Right ventricle myocardium superior (tissue), 1 donor: ENCODE data around the gene PCGF3. TPM values are rescaled to one million over a fixed set of nuclear protein-coding genes. Genes with fewer than 3 reads are reported as not detected.
"Not testable (repeated sequence)": the region's sequence is repeated elsewhere in the genome, so short reads cannot be mapped to it uniquely, and the experiment has no call there.

ENCODE experiments used
- ATAC-seq: fragments of 200-7000 bp; cut with Tn5 transposase; one replicate; pipeline ENCODE4 v1.9.1; 2020; ENCODE audit warnings: mild to moderate bottlenecking; ENCODE audit not compliant: poor library complexity
- DNase-seq: peaks from one replicate; pipeline ENCODE4 v3.0.0-alpha.2; 2020
- intact Hi-C: fragments of 100-400 bp; cut with DNase I; formaldehyde crosslinking; loops from one replicate; pipeline ENCODE4 v1.11.2; 2022
- total RNA-seq: library from RNA; stranded (reverse); fragmentation: NEBNext Ultra II Directional; extraction: Animal tissue kit (Norgen Biotek cat#: 25700); gene quantifications from one replicate; pipeline ENCODE4 v1.2.1, GENCODE V29; 2021
- donor health status: DM: no; HTN: yes; CAD: no; lungs with severe emphysema.

Gene PCGF3
- total RNA-seq, 1 donor from 2014 or later, result 20.8 TPM

DNA sequence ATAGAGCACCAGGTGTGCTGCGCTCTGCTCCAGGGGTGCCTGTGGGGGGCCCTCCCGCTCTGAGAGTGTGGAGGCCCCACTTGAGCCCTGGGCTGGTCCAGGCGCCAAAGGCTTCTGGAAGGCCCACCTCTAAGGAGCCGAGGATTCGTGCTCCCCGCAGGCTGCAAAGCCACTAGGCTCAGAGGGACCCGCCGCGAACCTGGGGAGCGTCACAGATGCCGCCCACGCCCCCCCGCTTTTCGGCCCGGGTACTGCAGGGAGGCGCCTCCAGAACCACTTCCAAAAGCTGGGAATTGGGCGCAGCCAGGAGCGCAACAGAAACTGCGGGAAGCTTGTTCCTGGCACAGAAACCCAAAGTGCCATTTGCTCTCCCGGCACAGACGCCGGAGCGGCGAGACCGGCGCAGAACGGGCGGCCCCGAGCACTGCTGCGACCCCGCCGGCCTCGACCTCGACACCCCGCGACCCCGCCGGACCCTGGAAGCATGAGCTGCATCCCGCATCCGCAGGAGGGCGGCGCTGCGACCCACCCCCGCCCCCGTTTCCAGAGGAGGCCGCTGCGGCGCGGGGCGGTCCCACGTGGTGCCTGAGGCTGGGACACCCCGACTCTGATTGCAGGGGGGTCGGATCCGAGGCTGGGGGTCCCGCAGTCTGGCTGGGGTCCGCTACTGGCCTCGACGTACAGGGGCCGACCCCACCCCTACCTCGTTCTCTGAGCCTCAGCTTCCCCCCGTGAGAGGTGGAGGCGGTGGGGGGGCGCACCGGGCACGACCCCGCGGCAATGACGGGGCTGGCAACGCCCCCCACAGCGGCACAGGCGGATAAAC is 89.5 kb downstream of the PCGF3 start:
- no peak for ATAC-seq
- intact Hi-C loops, result no loop called here
- DNase-seq, result no peak

DNA sequence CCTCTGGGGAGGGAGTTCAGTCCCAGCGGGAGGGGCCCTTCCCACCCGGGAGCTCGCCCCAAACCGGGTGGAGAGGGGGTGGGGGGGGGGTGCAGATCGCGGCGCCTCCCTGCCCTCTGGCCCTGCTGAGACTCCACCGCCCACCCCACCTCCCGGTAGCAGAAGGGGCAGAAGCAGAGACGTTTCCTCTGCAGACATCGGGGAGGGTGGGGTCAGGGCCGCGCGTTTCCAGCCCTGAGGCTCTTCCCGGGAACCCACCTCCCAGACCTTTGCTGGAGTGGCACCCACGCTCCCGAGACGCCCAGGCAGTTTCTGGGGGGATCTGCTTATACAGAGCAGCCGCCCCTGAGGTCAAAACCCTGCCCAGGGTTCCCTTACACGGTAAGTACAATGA is 90.1 kb downstream of the PCGF3 start:
- DNase-seq, result no peak
- no peak for ATAC-seq
- intact Hi-C loops, result no loop called here

DNA sequence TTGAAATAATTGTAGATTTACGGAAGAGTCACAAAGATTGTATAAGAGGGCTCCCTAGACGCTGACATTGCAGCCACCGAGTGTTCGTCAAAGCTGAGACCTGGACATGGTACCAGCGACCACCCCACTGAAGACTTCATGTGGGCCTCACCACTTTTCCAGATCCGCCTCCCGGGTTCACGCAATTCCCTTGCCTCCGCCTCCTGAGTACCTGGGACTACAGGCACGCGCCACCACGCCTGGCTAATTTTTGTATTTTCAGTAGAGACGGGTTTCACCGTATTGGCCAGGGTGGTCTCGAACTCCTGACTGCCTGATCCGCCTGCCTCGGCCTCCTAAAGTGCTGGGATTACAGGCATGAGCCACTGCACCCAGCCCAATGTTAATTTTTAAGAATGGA is 90.6 kb downstream of the PCGF3 start:
- no peak for ATAC-seq
- intact Hi-C loops, result no loop called here
- DNase-seq, result no peak

DNA sequence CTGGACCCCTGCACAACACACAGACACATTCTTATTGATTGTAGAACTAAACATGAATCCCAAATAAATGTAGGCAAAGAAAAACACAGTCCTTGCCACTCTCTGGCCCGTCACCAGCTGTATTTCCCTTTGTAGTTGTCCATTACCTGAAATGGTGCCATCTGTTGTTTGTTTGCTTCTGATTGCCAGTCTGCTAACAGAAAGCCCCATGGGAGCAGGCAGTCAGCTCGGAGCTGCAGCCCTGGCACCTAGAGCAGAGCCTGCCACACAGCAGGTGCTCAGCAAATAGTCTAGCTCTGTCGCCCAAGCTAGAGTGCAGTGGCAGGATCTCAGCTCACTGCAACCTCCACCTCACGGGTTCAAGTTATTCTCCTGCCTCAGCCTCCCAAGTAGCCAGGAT is 91.4 kb downstream of the PCGF3 start:
- intact Hi-C loops, result no loop called here
- DNase-seq, result no peak
- ATAC-seq, result no peak

DNA sequence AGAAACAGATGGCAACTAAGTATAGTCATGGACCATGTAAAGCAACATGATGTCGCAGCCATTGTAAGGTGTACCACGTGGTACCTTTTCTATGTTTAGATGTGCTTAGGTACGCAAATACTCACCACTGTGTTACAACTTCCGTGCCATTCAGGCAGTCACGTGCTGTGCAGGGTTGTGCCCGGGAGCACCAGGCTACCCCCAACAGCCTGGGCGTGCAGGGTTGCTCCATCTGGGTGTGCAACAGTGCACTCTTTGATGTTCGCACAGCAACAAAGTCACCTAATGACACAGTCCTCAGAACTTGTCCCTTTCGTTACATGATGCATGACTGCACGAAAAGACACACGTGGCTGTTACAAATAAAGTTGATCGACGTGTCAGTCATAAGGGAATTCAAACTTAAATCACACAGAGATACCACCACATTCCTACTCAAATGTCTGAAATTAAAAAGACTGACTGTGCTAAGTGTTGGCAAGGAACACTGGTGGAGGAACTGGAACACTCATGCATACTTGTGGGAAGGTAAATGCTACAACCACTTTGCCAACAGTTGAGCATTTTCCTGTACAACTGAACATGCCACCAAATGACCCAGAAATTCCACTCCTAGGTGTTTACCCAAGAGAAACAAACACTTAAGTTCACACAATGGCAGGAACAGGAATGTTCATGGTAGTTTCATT is 95.9 kb downstream of the PCGF3 start:
- ATAC-seq (no peak), DNase-seq (no peak)
- intact Hi-C loops, result no loop called here

DNA sequence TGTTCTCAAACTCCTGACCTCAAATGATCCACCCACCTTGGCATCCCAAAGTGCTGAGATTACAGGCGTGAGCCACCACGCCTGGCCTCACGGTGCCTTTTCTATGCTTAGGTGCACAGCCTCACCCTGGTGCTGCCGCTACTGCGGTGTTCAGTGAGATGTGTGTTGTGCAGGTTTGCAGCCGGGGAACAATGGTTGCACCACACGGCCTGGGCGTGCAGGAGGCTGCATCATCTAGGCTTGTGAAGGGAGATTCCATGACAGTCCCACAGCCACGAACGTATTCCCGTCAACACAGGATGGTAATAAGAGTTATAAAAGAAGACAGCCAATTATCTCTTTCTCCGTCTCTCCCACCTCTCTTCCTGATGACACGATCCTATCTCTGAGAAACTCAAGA is 98.3 kb downstream of the PCGF3 start:
- DNase-seq, result peak; percentile 20
- no peak for ATAC-seq
- intact Hi-C loops, result no loop called here

DNA sequence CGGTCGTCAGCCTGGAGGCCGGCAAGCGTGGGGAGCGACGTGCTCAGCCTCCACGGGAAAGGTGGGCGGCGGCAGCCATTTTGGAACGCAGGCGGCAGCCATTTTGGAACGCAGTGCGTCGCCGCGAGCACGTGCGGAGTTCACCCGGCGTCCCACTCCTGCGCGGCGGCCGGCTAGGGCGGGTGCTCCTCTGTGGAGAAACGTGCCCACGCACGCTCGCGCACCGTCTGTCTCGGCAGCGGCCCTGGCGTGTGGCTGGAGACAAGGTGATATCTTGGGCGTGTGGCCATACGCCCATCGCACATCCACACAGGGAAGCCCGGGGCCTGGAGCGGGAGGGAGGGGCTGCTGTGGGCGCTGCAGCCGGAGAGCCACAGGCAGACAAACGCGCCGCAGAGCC is 99.2 kb downstream of the PCGF3 start:
- DNase-seq (peak; percentile 39), ATAC-seq (no peak)
- intact Hi-C loops, result no loop called here

DNA sequence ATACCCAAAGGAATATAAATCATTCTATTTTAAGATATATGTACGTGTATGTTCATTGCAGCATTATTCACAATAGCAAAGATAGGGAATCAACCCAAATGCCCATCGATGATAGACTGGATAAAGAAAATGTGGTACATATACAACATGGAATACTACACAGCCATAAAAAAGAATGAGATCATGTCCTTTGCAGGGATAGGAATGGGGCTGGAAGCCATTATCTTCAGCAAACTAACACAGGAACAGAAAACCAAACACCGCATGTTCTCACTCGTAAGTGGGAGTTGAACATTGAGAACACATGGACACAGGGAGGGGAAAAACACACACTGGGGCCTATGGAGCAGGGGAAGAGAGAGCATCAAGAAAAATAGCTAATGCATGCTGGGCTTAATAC is 101.3 kb downstream of the PCGF3 start:
- DNase-seq, ATAC-seq, intact Hi-C loops: not testable (repeated sequence)

DNA sequence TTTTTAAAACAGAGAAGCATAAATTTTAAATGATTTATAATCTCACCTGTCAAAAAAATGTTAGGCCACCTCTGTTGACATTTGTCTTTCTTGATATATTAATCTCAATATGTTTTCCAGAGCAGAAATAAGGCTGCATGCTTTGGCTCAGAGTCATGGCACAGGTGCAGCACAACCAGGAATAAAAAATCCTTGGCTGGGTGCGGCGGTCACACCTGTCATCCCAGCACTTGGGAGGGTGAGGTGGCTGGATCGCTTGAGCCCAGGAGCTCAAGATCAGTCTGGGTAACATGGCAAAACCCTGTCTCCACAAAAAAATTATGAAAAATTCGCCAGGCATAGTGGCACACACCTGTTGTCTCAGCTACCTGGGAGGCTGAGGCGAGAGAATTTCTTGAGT is 102.2 kb downstream of the PCGF3 start:
- intact Hi-C loops, result no loop called here
- ATAC-seq (no peak), DNase-seq (no peak)

DNA sequence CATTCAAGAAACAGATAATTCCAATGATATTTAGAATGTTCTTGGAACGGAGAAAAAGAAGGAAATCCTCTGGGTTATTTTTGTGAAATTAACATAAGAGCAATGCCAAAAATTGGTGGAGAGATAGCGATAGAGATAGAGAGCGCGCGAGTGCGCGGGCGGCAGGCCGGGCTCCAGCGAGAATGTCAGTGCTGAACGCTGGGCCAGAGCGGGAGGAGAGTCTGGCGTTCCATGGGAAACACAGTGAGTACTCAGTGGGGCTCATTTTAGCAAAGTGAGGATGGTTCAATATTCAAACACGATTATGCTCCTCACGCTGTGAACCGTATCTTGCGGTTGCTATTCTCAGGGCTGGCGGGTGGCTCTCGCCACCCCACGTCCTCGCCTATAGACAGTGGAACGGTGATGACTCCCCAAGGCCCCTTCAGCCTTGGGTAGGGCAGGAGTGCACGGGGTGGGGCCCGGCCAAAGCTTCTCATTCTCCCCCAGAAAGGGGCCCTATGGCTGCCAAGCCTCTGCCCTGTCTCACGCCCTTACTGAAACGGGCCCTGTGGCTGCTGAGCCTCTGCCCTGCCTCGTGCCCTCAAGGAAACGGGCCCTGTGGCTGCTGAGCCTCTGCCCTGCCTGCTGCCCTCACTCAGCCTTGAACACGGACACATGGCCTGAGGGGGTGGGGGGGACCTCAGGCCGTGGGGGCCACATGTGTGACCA is 103.4 kb downstream of the PCGF3 start:
- no peak for ATAC-seq
- DNase-seq, result peak; percentile 41
- intact Hi-C loops, result no loop called here

DNA sequence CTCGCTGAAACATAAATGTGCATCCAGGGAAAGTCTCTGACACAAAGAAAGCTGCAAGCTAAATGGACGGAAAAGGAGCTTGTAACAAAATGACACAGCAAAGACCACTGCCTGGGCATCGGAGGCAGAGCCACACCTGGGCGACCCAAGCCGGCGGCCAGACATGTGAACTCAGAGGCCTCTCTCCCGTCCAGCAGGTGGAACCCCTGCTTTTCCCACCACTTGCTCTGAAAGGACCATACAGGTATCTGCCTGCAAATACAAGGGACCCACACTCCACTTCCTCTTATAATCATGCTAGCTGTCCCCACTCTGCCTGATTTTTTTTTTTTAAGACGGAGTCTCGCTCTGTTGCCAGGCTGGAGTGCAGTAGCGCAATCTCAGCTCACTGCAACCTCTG is 108.3 kb downstream of the PCGF3 start:
- intact Hi-C loops, result no loop called here
- ATAC-seq (no peak), DNase-seq (peak; percentile 32)

DNA sequence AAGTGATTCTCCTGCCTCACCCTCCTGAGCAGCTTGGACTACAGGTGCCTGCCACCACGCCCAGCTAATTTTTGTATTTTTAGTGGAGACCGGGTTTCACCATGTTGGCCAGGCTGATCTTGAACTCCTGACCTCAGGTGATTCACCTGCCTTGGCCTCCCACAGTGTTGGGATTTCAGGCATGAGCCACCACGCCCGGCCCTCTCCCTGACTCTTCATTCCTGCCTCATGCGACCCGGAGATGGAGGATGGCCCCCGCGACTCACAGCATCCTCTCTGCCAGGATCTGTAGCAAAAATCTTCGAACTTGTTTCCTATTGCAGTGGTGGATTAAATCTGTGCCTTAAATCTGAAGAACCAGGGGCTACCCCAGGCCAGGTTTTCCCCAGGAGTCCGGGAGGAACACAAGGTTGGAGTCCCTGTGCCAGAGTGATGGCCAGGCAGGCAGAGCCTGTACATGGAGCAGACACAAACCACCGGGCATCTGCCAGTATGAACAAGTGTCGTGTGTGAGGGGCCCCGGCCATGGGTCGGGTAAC is 108.7 kb downstream of the PCGF3 start:
- no peak for ATAC-seq
- intact Hi-C loops, result no loop called here
- DNase-seq, result no peak

DNA sequence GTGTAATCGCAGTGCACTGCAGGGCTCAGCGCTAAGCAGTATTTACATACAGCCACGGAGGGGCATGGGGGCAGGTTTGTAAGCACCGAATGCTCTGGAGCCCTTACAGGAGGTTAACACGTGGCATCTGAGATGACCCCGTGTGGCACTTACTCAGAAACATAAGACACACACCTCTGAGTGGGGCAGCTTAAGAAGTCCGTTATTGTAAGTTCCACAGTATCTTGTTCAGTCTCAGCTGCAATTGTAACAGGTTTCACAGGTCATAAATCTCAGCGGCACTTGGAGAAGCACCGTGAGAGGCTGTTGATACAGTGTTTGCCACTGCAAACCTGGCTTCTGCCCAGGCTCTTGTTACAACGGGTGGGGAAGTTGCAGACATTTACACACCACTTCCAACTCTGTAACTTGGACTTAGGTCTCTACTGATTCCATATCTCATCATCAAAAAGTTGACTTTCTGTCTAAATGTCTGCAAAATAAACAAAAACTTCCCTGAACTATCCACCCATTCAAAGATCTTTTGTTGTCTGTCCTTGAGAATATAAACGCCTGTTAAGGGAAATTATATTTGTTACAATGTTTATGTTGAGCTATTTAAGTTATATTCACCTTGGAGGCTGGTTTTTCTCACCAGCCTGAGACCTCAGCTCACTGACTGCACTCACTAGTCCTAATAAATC is 110.0 kb downstream of the PCGF3 start:
- intact Hi-C loops, result no loop called here
- ATAC-seq, result no peak

DNA sequence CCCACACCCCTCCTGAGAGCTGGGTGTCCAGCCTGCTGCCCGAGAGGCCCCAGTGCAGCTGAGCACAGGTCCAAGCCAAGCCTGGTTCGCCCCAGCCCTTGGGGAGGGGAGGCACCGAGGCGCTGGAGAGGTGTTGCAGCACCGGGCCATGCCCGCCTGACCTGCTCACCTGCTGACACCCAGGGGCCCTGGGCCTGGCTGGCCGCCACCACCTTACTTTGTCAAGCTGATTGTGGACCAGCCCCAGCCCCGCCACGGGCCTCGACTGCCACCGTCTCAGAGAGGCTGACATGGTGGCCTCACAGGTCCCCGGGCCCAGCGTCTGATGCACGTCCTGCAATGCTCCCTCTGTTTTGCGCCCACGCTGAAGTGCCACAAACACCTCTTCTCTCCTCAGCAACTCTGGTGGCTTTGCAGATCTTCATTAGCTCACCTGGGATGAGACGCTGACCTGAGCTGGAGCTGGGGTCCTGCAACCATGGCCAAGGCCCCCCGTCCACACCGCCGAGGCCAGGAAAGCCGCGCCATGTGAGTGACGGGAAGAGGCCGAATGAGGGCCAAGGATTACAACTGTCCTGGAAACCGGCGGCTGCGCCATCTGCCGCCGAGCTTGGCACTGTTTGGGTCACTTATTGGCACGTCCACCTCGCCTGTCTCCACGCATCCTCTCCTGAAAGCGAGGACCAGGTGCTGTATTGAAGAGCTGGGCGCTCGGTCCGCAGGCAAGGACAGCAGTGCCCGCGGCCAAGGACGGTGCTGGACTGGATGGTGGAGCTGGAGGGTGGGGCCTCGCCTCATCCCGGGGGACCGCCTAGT is 112.7 kb downstream of the PCGF3 start:
- intact Hi-C loops, result no loop called here
- DNase-seq, result no peak
- no peak for ATAC-seq

More for the DNA sequence above, 110.0 kb downstream of the PCGF3 start:
- DNase-seq, result no peak

DNA sequence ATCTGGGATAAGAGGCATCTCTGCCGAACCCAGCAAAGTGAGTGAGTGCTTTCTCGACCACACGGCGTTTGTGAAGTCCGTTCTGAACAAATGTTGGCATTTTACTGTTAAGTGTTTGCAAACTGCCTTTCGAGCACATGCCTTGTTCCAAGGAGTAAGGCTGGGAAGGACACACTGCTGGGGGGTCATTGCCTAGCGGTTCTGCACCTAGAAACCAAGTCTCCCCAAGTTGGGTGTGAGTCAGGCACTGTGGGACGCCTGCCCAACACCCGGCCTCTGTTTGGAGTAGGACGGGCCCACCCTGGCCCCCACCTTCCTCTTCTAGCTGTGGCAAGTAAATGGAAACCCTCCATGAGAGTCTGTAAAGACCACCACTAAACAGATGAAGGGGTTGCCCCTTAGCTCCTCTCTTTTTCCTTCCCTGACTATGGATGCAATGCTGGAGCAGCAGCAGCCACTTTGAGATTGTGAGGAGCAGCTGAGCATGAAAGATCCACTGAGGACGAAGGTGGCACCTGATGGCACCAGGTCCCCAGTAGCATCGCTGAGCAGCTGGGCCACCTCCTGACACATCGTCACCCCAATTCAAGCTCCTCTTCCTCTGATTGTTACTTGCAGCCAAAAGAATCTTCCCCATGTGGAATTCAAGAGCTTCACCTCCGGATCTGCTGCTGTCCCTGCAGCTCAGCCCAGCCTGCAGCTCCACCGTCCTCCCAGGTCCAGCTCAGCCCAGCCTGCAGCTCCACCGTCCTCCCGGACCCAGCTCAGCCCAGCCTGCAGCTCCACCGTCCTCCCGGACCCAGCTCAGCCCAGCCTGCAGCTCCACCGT is 114.0 kb downstream of the PCGF3 start:
- no peak for DNase-seq
- intact Hi-C loops, result no loop called here

More for the DNA sequence above, 114.0 kb downstream of the PCGF3 start:
- no peak for ATAC-seq
